ENCODE data around the gene ICAM3.
A peak's percentile ranks its signal among the peaks of the same experiment; 100 is the strongest.

The ICAM3 gene

GRCh38 chr19:10334588-10335351 is 4.7 kb downstream of the ICAM3 start:
- peaks cover 52% of the 10 kb centered on the region for H3K36me3 Mint-ChIP-seq (ENCODE audit: low read depth)
- no peak overlapping the region for H3K27ac Mint-ChIP-seq
- DNase-seq (ENCODE audit: low spot score): peak; percentile 27
- no peaks in the 10 kb centered on the region for H3K27me3 Mint-ChIP-seq (ENCODE audit: low read depth)
- H3K9me3 Mint-ChIP-seq: no peaks in the 10 kb centered on the region
- peak overlapping the region; percentile 97 for H3K4me3 Mint-ChIP-seq
- H3K4me1 Mint-ChIP-seq (ENCODE audit: low read depth): peaks cover 27% of the 10 kb centered on the region

- Mint-ChIP-seq H3K27me3 (ENCODE audit: low read depth) (no peaks in the 10 kb centered on the region), H3K36me3 (ENCODE audit: low read depth) (peaks cover 55% of the 10 kb centered on the region), H3K4me1 (ENCODE audit: low read depth) (peaks cover 24% of the 10 kb centered on the region), H3K27ac (peak overlapping the region; percentile 94), H3K9me3 (no peaks in the 10 kb centered on the region), H3K4me3 (peak overlapping the region; percentile 97)
- DNase-seq (ENCODE audit: low spot score): no peak
Measured at GRCh38 chr19:10333758-10334587, 5.5 kb downstream of the ICAM3 start.

GRCh38 chr19:10332965-10333757 is 6.3 kb downstream of the ICAM3 start, which contains the start of gene RAVER1:
TSS of gene RAVER1 (minus strand) at chr19:10333529. CDS start at chr19:10333507, 22 bp downstream.
- H3K9me3 Mint-ChIP-seq: no peaks in the 10 kb centered on the region

GRCh38 chr19:10332158-10332964 is 7.1 kb downstream of the ICAM3 start:
- H3K4me1 Mint-ChIP-seq (ENCODE audit: low read depth): peaks cover 18% of the 10 kb centered on the region
- H3K4me3 Mint-ChIP-seq: peak overlapping the region; percentile 97
- H3K9me3 Mint-ChIP-seq: no peaks in the 10 kb centered on the region
- H3K27me3 Mint-ChIP-seq (ENCODE audit: low read depth): no peaks in the 10 kb centered on the region
- no peak for DNase-seq (ENCODE audit: low spot score)
- peaks cover 62% of the 10 kb centered on the region for H3K36me3 Mint-ChIP-seq (ENCODE audit: low read depth)
- peak overlapping the region; percentile 94 for H3K27ac Mint-ChIP-seq

More at GRCh38 chr19:10332965-10333757, 6.3 kb downstream of the ICAM3 start, which contains the start of gene RAVER1:
- Mint-ChIP-seq H3K4me3 (peak within 1 kb of the TSS; percentile 97), H3K4me1 (ENCODE audit: low read depth) (peaks cover 18% of the 10 kb centered on the region), H3K27ac (peak within 1 kb of the TSS; percentile 94), H3K36me3 (ENCODE audit: low read depth) (peaks cover 56% of the 10 kb centered on the region), H3K27me3 (ENCODE audit: low read depth) (no peaks in the 10 kb centered on the region)
- peak; percentile 95 for DNase-seq (ENCODE audit: low spot score)

- no peak for DNase-seq (ENCODE audit: low spot score)
- Mint-ChIP-seq H3K9me3 (no peaks in the 10 kb centered on the region), H3K36me3 (ENCODE audit: low read depth) (peaks cover 58% of the 10 kb centered on the region), H3K27ac (no peak overlapping the region), H3K4me1 (ENCODE audit: low read depth) (peaks cover 18% of the 10 kb centered on the region), H3K4me3 (no peak overlapping the region), H3K27me3 (ENCODE audit: low read depth) (no peaks in the 10 kb centered on the region)
Measured at GRCh38 chr19:10329555-10329954, 9.9 kb downstream of the ICAM3 start.

GRCh38 chr19:10328558-10329429 is 10.6 kb downstream of the ICAM3 start:
- no peak overlapping the region for H3K4me3 Mint-ChIP-seq
- H3K36me3 Mint-ChIP-seq (ENCODE audit: low read depth): peaks cover 54% of the 10 kb centered on the region
- H3K9me3 Mint-ChIP-seq: no peaks in the 10 kb centered on the region
- H3K27ac Mint-ChIP-seq: no peak overlapping the region
- H3K4me1 Mint-ChIP-seq (ENCODE audit: low read depth): peaks cover 13% of the 10 kb centered on the region
- H3K27me3 Mint-ChIP-seq (ENCODE audit: low read depth): no peaks in the 10 kb centered on the region
- no peak for DNase-seq (ENCODE audit: low spot score)

- H3K27me3 Mint-ChIP-seq (ENCODE audit: low read depth): no peaks in the 10 kb centered on the region
- no peak overlapping the region for H3K4me3 Mint-ChIP-seq
- no peak overlapping the region for H3K27ac Mint-ChIP-seq
- peaks cover 45% of the 10 kb centered on the region for H3K36me3 Mint-ChIP-seq (ENCODE audit: low read depth)
- peaks cover 7% of the 10 kb centered on the region for H3K4me1 Mint-ChIP-seq (ENCODE audit: low read depth)
- no peaks in the 10 kb centered on the region for H3K9me3 Mint-ChIP-seq
- DNase-seq (ENCODE audit: low spot score): no peak
Measured at GRCh38 chr19:10327793-10328192, 11.6 kb downstream of the ICAM3 start.

GRCh38 chr19:10325732-10326131 is 13.7 kb downstream of the ICAM3 start:
- no peak for DNase-seq (ENCODE audit: low spot score)
- H3K36me3 Mint-ChIP-seq (ENCODE audit: low read depth): peaks cover 41% of the 10 kb centered on the region
- no peaks in the 10 kb centered on the region for H3K4me1 Mint-ChIP-seq (ENCODE audit: low read depth)
- H3K4me3 Mint-ChIP-seq: no peak overlapping the region
- H3K27me3 Mint-ChIP-seq (ENCODE audit: low read depth): no peaks in the 10 kb centered on the region
- H3K9me3 Mint-ChIP-seq: no peaks in the 10 kb centered on the region
- H3K27ac Mint-ChIP-seq: no peak overlapping the region

GRCh38 chr19:10321874-10322835 is 17.3 kb downstream of the ICAM3 start:
- peak overlapping the region; percentile 1 for H3K27ac Mint-ChIP-seq
- peaks cover 29% of the 10 kb centered on the region for H3K36me3 Mint-ChIP-seq (ENCODE audit: low read depth)
- no peaks in the 10 kb centered on the region for H3K4me1 Mint-ChIP-seq (ENCODE audit: low read depth)

GRCh38 chr19:10321417-10321797 is 18.0 kb downstream of the ICAM3 start:
- H3K4me1 Mint-ChIP-seq (ENCODE audit: low read depth): no peaks in the 10 kb centered on the region
- H3K27me3 Mint-ChIP-seq (ENCODE audit: low read depth): no peaks in the 10 kb centered on the region
- no peak overlapping the region for H3K27ac Mint-ChIP-seq
- no peak overlapping the region for H3K4me3 Mint-ChIP-seq
- peaks cover 28% of the 10 kb centered on the region for H3K36me3 Mint-ChIP-seq (ENCODE audit: low read depth)
- no peaks in the 10 kb centered on the region for H3K9me3 Mint-ChIP-seq
- DNase-seq (ENCODE audit: low spot score): no peak

More at GRCh38 chr19:10321874-10322835, 17.3 kb downstream of the ICAM3 start:
- no peak overlapping the region for H3K4me3 Mint-ChIP-seq
- DNase-seq (ENCODE audit: low spot score): no peak
- H3K27me3 Mint-ChIP-seq (ENCODE audit: low read depth): no peaks in the 10 kb centered on the region
- no peaks in the 10 kb centered on the region for H3K9me3 Mint-ChIP-seq

- peaks cover 2% of the 10 kb centered on the region for H3K4me1 Mint-ChIP-seq (ENCODE audit: low read depth)
- H3K36me3 Mint-ChIP-seq (ENCODE audit: low read depth): peaks cover 31% of the 10 kb centered on the region
- no peak overlapping the region for H3K4me3 Mint-ChIP-seq
- no peaks in the 10 kb centered on the region for H3K27me3 Mint-ChIP-seq (ENCODE audit: low read depth)
- DNase-seq (ENCODE audit: low spot score): no peak
- H3K9me3 Mint-ChIP-seq: no peaks in the 10 kb centered on the region
- H3K27ac Mint-ChIP-seq: no peak overlapping the region
Measured at GRCh38 chr19:10320602-10321416, 18.6 kb downstream of the ICAM3 start.

All from T-helper 2 cell treated with Interferon-gamma antibody and Interleukin-4, amounts not matched to agents 5 μg/mL and 100 μg/mL, for 36 hours (primary cell).